GM19023 (cell line): ENCODE data around the gene RPP14.

Experiments
- ATAC-seq: cut with Tn5 transposase; IDR thresholded peaks from one replicate; pipeline ENCODE4 v1.9.1; 2021; ENCODE audit warnings: mild to moderate bottlenecking, moderate library complexity; ENCODE audit not compliant: unreplicated experiment

RPP14 gene

GRCh38 chr3:58353722-58354553 is 47.9 kb downstream of the RPP14 start:
- ATAC-seq, result no peak

GRCh38 chr3:58355179-58355578 is 49.1 kb downstream of the RPP14 start:
- ATAC-seq, result no peak

DNA sequence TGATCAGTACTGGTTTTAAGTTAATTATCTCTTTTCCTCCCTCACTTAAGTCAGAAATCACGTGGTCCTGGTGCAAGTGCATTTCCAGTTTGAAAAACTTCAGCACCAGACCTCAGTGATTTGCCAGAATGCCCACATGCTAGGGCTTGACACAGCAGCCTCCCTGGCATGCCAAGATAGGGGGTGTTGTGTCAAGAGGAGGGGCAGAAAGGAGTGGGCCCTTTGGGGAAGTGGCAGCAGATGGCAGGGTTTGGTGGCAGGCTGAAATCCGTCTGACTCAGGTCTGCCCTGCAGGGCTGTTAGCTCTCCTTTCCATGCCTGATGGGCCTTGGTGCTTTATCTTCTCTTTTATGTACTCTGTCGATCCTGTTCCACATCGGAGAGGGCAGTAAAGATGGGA is 50.0 kb downstream of the RPP14 start:
- no peak for ATAC-seq

DNA sequence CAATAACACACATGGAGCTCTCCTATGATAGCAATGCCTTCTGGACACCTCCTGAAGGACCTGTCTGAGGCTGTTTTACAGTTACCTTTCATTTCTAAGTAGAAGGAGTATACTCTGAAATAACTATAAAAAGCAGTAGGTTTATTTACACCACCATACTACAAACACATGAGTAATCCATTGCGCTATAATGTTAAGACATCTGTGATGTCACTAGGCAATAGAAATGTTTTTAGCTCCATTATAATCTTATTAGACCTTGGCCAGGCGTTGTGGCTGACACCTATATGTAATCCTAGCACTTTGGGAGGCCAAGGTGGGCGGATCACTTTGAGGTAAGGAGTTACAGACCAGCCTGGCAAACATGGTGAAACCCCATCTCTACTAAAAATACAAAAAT is 51.4 kb downstream of the RPP14 start:
- ATAC-seq, result no peak

- no peak for ATAC-seq
Observed at GRCh38 chr3:58358092-58358491, 52.0 kb downstream of the RPP14 start.

DNA sequence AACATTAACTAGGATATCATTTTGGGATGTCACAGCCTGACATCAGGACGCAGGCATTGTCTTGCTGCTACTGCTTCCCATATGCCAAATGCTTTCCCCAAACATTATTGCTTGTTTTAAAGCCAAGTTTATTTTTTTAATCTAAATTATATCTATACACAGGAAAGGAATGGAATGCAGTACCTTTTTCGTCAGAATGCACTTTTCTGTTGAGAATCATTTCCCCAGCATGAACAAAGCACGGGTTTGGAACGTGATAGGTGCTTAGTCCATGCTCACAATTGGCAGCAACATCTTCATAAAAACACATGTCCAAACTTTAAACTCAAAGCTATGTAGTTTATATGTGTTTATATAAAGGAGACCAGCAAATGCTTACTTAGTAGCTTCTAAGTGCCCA is 52.8 kb downstream of the RPP14 start:
- no peak for ATAC-seq

DNA sequence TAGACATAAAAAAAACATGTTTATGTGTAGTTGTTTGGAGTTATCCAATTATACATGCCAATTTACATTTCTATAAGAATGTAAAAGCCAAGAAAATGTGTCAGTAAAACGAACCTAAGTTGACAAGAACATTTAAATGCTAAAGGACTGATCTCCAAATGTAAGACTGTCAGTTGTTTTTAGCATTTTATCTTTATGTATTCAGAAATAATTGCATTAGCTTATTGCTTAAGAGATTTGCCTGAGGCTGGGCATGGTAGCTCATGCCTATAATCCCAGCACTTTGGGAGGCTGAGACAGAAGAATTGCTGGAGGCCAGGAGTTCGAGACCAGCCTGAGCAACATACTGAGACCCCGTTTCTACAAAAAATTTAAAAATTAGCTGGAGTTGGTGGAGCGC is 53.6 kb downstream of the RPP14 start:
- ATAC-seq, result no peak

DNA sequence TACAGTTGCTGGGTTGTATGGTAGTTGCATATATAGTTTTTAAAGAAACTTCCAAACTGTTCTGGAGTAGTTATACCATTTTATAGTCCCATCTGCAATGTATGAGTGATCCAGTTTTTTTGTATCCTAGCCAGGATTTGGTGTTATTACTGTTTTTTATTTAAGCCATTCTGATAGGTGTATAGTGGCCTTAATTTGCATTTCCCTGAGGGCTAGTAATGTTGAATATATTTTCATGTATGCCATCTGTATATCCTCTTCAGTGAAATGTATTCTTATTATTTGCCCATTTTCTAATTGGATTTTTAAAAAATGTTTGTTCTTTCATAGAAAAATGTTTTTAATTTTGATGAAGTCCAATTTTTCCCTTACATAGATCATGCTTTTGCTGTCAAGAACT is 55.8 kb downstream of the RPP14 start:
- no peak for ATAC-seq

DNA sequence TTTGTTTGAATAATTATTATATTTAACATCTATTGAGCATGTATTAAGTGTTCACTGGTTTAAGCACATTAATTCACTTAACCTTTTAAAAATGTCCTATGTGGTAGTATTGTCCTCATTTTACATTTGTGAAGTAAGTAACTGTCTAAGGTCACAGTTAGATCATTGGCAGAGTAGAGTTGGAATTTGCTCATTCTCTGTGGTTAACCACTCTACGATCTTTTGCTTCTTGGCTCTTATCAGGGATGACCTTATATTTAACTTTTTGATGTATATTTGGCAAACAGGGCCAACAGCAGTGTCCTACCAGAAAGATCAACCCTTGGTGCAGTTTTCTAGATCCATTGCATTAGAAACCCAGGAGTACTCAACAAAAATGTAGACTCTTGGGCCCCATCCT is 60.7 kb downstream of the RPP14 start:
- no peak for ATAC-seq

DNA sequence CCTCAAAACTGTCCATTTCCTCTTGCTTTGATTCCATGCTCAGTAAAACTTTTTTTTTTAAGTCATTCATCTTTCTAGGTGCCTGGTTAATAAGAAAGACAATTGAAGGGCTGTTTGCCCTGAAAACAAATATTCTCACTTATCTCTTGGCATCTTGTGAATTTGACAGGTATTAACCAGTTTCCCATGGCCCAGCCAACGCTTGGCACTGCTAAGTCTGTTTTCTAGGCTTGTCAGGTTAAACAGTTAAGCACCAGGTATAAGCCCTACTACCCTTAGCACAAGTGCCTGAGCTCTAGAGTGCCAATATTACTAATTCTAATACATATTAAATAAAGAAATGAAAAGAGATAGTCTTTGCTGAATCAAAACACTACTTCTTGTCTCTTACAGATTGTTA is 63.0 kb downstream of the RPP14 start:
- no peak for ATAC-seq
